HG02763 (cell line): ENCODE measurements around the gene NOD1.

Experiments used
- ATAC-seq: cut with Tn5 transposase; IDR thresholded peaks from one replicate; pipeline ENCODE4 v1.9.1; 2021; ENCODE audit warnings: mild to moderate bottlenecking, moderate library complexity; ENCODE audit not compliant: unreplicated experiment

Gene NOD1

GRCh38 chr7:30450240-30450982, 28.2 kb downstream of the NOD1 start:
- no peak for ATAC-seq

GRCh38 chr7:30448461-30449189, 30.0 kb downstream of the NOD1 start:
- no peak for ATAC-seq

GRCh38 chr7:30447466-30447865, 31.1 kb downstream of the NOD1 start:
- ATAC-seq, result no peak

- no peak for ATAC-seq
These were observed 32.3 kb downstream of the NOD1 start for GRCh38 chr7:30446266-30446665.

GRCh38 chr7:30445770-30446169, 32.8 kb downstream of the NOD1 start:
- ATAC-seq, result peak; percentile 98

- ATAC-seq, result no peak
These were observed 40.6 kb downstream of the NOD1 start for GRCh38 chr7:30437823-30438574.

- ATAC-seq, result no peak
These were observed 42.1 kb downstream of the NOD1 start for GRCh38 chr7:30436518-30436917.

GRCh38 chr7:30436046-30436445, 42.5 kb downstream of the NOD1 start:
- ATAC-seq, result no peak

- ATAC-seq, result no peak
These were observed 44.3 kb downstream of the NOD1 start for GRCh38 chr7:30434140-30434799.

GRCh38 chr7:30433506-30433905, 45.1 kb downstream of the NOD1 start:
- no peak for ATAC-seq

GRCh38 chr7:30433082-30433481, 45.5 kb downstream of the NOD1 start:
- no peak for ATAC-seq

- ATAC-seq, result no peak
These were observed 47.8 kb downstream of the NOD1 start for GRCh38 chr7:30430777-30431176.

GRCh38 chr7:30430276-30430675, 48.3 kb downstream of the NOD1 start:
- no peak for ATAC-seq

GRCh38 chr7:30429156-30429530, 49.4 kb downstream of the NOD1 start:
- no peak for ATAC-seq

- no peak for ATAC-seq
These were observed 50.1 kb downstream of the NOD1 start for GRCh38 chr7:30428246-30429155.

GRCh38 chr7:30427296-30428070, 51.1 kb downstream of the NOD1 start:
- no peak for ATAC-seq

- no peak for ATAC-seq
These were observed 54.1 kb downstream of the NOD1 start for GRCh38 chr7:30424506-30424905.

GRCh38 chr7:30423788-30424505, 54.6 kb downstream of the NOD1 start:
- no peak for ATAC-seq

GRCh38 chr7:30422922-30423321, 55.7 kb downstream of the NOD1 start:
- no peak for ATAC-seq
